Heart left ventricle (tissue), 13 donors: Measurements from ENCODE around the gene PHC3.

ENCODE experiments used
- POLR2A ChIP-seq, 2 donors: fragments of 450-650 bp; IDR thresholded peaks; one replicate each; pipeline ENCODE4 v1.6.1; 2017; ENCODE audit warnings: antibody characterized with exemption in 2 of 2, mild to moderate bottlenecking in 2 of 2, moderate library complexity in 2 of 2
- TF ChIP-seq, protein P1 (sequence below), 12 donors: fragments of 200-600 bp; sonication (generic) in 4 of 12; IDR thresholded peaks; one replicate each; pipeline versions ENCODE4 v1.5.0 to v1.8.0; 2018 to 2022; ENCODE audit warnings: antibody characterized with exemption in 12 of 12, mild to moderate bottlenecking in 5 of 12
- donor health status: ischemic (EF 13 %, LVEDD 7.1; RV severe dilation, severe dysfunction).
- donor health status: DM: no; HTN: yes; CAD: no.
- donor health status: DM: no; HTN: no; CAD: no.
- donor health status: ischemic (EF 25% LVEDD 6.9; RV normal size, moderate dysfunction).
- donor health status: ischemic (EF 25% LVEDD 5.7; RV mildly dilated, moderate dysfunction).
- donor health status: ischemic (EF 35%, LVEDD 5.7; RV mildly dilated, moderate dysfunction).
- donor health status: nonischemic (EF 11% LVEDD 7.7; RV severe dilation, severe dysfunction).
- donor health status: DM: yes; HTN: yes; CAD: no.
- donor health status: PGD.
- donor health status: ischemic (EF 29% LVEDD 5.4; RV normal size, mild dysfunction).
- donor health status: nonischemic (EF 23%, LVEDD 6.1; RV moderate dilation, normal function).

DNA sequence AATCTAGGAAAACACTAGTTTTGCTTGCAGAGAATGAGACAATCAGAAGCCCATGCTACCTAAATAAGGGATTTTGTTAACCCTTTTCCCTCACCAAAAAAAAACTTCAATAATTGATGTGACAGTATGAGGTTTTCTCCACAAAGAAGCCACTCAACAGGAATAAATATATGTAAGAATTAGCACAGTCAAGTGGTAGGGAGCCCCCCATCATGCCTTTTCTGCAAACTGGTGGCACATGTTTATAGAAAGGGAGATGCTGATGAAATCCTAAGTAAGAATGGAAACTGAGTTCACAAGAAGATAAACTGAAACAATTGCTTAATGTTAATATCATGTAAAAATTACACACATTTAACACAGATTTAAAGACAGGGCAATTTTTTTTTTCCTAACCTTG is 51.0 kb downstream of the PHC3 start:
- TF ChIP-seq, protein P1, sequence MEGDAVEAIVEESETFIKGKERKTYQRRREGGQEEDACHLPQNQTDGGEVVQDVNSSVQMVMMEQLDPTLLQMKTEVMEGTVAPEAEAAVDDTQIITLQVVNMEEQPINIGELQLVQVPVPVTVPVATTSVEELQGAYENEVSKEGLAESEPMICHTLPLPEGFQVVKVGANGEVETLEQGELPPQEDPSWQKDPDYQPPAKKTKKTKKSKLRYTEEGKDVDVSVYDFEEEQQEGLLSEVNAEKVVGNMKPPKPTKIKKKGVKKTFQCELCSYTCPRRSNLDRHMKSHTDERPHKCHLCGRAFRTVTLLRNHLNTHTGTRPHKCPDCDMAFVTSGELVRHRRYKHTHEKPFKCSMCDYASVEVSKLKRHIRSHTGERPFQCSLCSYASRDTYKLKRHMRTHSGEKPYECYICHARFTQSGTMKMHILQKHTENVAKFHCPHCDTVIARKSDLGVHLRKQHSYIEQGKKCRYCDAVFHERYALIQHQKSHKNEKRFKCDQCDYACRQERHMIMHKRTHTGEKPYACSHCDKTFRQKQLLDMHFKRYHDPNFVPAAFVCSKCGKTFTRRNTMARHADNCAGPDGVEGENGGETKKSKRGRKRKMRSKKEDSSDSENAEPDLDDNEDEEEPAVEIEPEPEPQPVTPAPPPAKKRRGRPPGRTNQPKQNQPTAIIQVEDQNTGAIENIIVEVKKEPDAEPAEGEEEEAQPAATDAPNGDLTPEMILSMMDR (IDR thresholded peaks at IDR 0.05) = no peak
- TF ChIP-seq POLR2A (IDR thresholded peaks at IDR 0.05) = no peak
